Esophagus squamous epithelium (tissue), 5 donors: ENCODE measurements around the gene EPS8L1. TPM values are rescaled to one million over a fixed set of nuclear protein-coding genes. Genes with fewer than 3 reads are reported as not detected.

Experiments used
- DNase-seq: peaks from one replicate; lab custom pipeline; 2025; lab: John Stamatoyannopoulos, UW
- H3K27ac ChIP-seq, 4 donors: fragments of 200-600 bp; sonication (generic); one replicate each; pipeline ENCODE4 v1.5.1; 2016 to 2019; ENCODE audit warnings: mild to moderate bottlenecking in 1 of 4
- H3K27me3 ChIP-seq, 4 donors: fragments of 200-600 bp; sonication (generic); 1 replicate in 3 of 4; 2 replicates in 1 of 4; pipeline versions ENCODE4 v1.5.1 to v1.6.0; 2017 to 2021; ENCODE audit warnings: antibody characterized with exemption in 1 of 4
- H3K36me3 ChIP-seq, 3 donors: fragments of 200-600 bp; sonication (generic); one replicate each; pipeline ENCODE4 v1.5.1; 2016 to 2019
- H3K4me1 ChIP-seq, 3 donors: fragments of 200-600 bp; sonication (generic); one replicate each; pipeline ENCODE4 v1.5.1; 2017 to 2019
- H3K4me3 ChIP-seq, 4 donors: fragments of 200-600 bp; sonication (generic); 1 replicate in 3 of 4; 2 replicates in 1 of 4; pipeline ENCODE4 v1.5.1; 2016 to 2019; ENCODE audit warnings: mild to moderate bottlenecking in 2 of 4, moderate library complexity in 1 of 4
- H3K9me3 ChIP-seq, 3 donors: fragments of 200-600 bp; sonication (generic); one replicate each; pipeline ENCODE4 v1.5.1; 2016 to 2019
- CTCF ChIP-seq, 6 experiments: fragments of 450-650 bp in 4 of 6; fragments of 200-600 bp in 2 of 6; sonication (generic) in 2 of 6; IDR thresholded peaks; one replicate each; pipeline ENCODE4 v1.5.1; 2016 to 2019; ENCODE audit warnings: antibody characterized with exemption in 6 of 6, mild to moderate bottlenecking in 4 of 6, moderate library complexity in 4 of 6
- POLR2A ChIP-seq, 4 donors: fragments of 450-650 bp; IDR thresholded peaks; one replicate each; pipeline ENCODE4 v1.6.1; 2017; ENCODE audit warnings: antibody characterized with exemption in 4 of 4, mild to moderate bottlenecking in 4 of 4, moderate library complexity in 3 of 4
- WGBS, 2 donors: methylation state at CpG; one replicate each; pipeline ENCODE4 v1.1.5; 2018; 5-methylcytosine and 5-hydroxymethylcytosine counted together
- intact Hi-C: fragments of 100-400 bp; cut with DNase I; formaldehyde crosslinking; loops from one replicate; pipeline ENCODE4 v1.15.0; 2022
- total RNA-seq, 4 donors: library from RNA; depleted of rRNA; stranded (reverse); fragments of >200 nt; gene quantifications; one replicate each; pipeline ENCODE4 v1.1.0, GENCODE V29; 2016
- donor health status: DM: yes; HTN: yes; CAD: no.

Gene EPS8L1
- total RNA-seq, 4 donors from 2014 or later = 151 to 341 (median 286) TPM

- WGBS, 2 donors = 67 to 89% methylated on average over 14 of the region's 14 CpGs
- Histone ChIP-seq H3K27ac (peak overlapping the region in 1 of 4 donors; percentile 99), H3K36me3 (no peaks in the 10 kb centered on the region), H3K9me3 (no peaks in the 10 kb centered on the region), H3K27me3 (peaks cover 0 to 12% (median 0%) of the 10 kb centered on the region in 4 donors), H3K4me1 (peaks cover 16 to 39% (median 26%) of the 10 kb centered on the region in 3 donors), H3K4me3 (no peak overlapping the region)
- intact Hi-C loops = no loop called here
- no peak for TF ChIP-seq CTCF (IDR thresholded peaks at IDR 0.05)
- TF ChIP-seq POLR2A (IDR thresholded peaks at IDR 0.05) = no peak
- no peak for DNase-seq
Measured at GRCh38 chr19:55119053-55119452, 43.4 kb downstream of the EPS8L1 start.

GRCh38 chr19:55131421-55131820 lies 55.8 kb downstream of the EPS8L1 start:
- intact Hi-C loops = no loop called here
- Histone ChIP-seq H3K27me3 (peaks cover 0 to 54% (median 0%) of the 10 kb centered on the region in 4 donors), H3K9me3 (no peaks in the 10 kb centered on the region), H3K27ac (no peak overlapping the region), H3K36me3 (no peaks in the 10 kb centered on the region), H3K4me3 (no peak overlapping the region), H3K4me1 (no peaks in the 10 kb centered on the region)
- no peak for DNase-seq
- 71 to 85% methylated on average over 15 to 16 of the region's 16 CpGs for WGBS, 2 donors
- TF ChIP-seq POLR2A (IDR thresholded peaks at IDR 0.05) = no peak
- no peak for TF ChIP-seq CTCF (IDR thresholded peaks at IDR 0.05)

- no peak for TF ChIP-seq POLR2A (IDR thresholded peaks at IDR 0.05)
- no peak for TF ChIP-seq CTCF (IDR thresholded peaks at IDR 0.05)
- 59 to 76% methylated on average over 5 to 8 of the region's 14 CpGs for WGBS, 2 donors
Measured at GRCh38 chr19:55132453-55133129, 56.9 kb downstream of the EPS8L1 start.

GRCh38 chr19:55133639-55134444 lies 58.2 kb downstream of the EPS8L1 start:
- DNase-seq = no peak

More at GRCh38 chr19:55132453-55133129, 56.9 kb downstream of the EPS8L1 start:
- Histone ChIP-seq H3K9me3 (no peaks in the 10 kb centered on the region), H3K4me1 (no peaks in the 10 kb centered on the region), H3K27ac (no peak overlapping the region), H3K27me3 (peaks cover 0 to 65% (median 0%) of the 10 kb centered on the region in 4 donors), H3K4me3 (no peak overlapping the region), H3K36me3 (no peaks in the 10 kb centered on the region)
- intact Hi-C loops = no loop called here
- DNase-seq = no peak

More at GRCh38 chr19:55133639-55134444, 58.2 kb downstream of the EPS8L1 start:
- Histone ChIP-seq H3K9me3 (no peaks in the 10 kb centered on the region), H3K27me3 (peaks cover 0 to 77% (median 0%) of the 10 kb centered on the region in 4 donors), H3K36me3 (no peaks in the 10 kb centered on the region), H3K4me1 (no peaks in the 10 kb centered on the region), H3K27ac (no peak overlapping the region), H3K4me3 (no peak overlapping the region)
- 61 to 63% methylated on average over 14 to 18 of the region's 25 CpGs for WGBS, 2 donors
- intact Hi-C loops = no loop called here
- TF ChIP-seq CTCF (IDR thresholded peaks at IDR 0.05) (no peak), POLR2A (IDR thresholded peaks at IDR 0.05) (no peak)
